HepG2 (cell line): ENCODE data around the gene CLIC1. TPM values are rescaled to one million over a fixed set of nuclear protein-coding genes. Genes with fewer than 3 reads are reported as not detected.
A peak's percentile ranks its signal among the peaks of the same experiment; 100 is the strongest.

Source experiments
- CAMTA2 ChIP-seq: sonication (generic); formaldehyde crosslinking; IDR thresholded peaks from 2 replicates; pipeline ENCODE4 v1.4.0; 2020; ENCODE audit warnings: mild to moderate bottlenecking, missing genetic modification reagents, borderline replicate concordance
- GMEB1 ChIP-seq: sonication (generic); formaldehyde crosslinking; IDR thresholded peaks from 2 replicates; pipeline ENCODE4 v1.5.1; 2020; ENCODE audit warnings: missing genetic modification reagents, mild to moderate bottlenecking, borderline replicate concordance
- HMGXB3 ChIP-seq: sonication (generic); formaldehyde crosslinking; IDR thresholded peaks from 2 replicates; pipeline ENCODE4 v1.4.0; 2020; ENCODE audit warnings: missing genetic modification reagents, borderline replicate concordance
- KLF13 ChIP-seq: sonication (generic); formaldehyde crosslinking; IDR thresholded peaks from 2 replicates; pipeline ENCODE4 v1.4.0; 2020; ENCODE audit warnings: mild to moderate bottlenecking, missing genetic modification reagents
- KMT2B ChIP-seq: IDR thresholded peaks from 2 replicates; pipeline ENCODE4 v1.6.1; 2016; ENCODE audit warnings: missing genetic modification reagents, missing compliant biosample characterization
- PHF5A ChIP-seq: IDR thresholded peaks from one replicate; pipeline ENCODE4 v1.6.1; 2018; ENCODE audit warnings: low read depth, missing genetic modification reagents; ENCODE audit not compliant: unreplicated experiment
- SMC3 ChIP-seq: IDR thresholded peaks from 2 replicates; pipeline ENCODE4 v1.6.1; 2011; ENCODE audit warnings: low read length, improper control_type of control experiment
- SNAPC4 ChIP-seq: sonication (generic); formaldehyde crosslinking; IDR thresholded peaks from 2 replicates; pipeline ENCODE4 v1.4.0; 2020; ENCODE audit warnings: mild to moderate bottlenecking, missing genetic modification reagents
- STAT6 ChIP-seq: sonication (generic); formaldehyde crosslinking; IDR thresholded peaks from 2 replicates; pipeline ENCODE4 v1.4.0; 2020; ENCODE audit warnings: missing genetic modification reagents, mild to moderate bottlenecking, borderline replicate concordance
- THRA ChIP-seq: sonication (generic); formaldehyde crosslinking; IDR thresholded peaks from 2 replicates; pipeline ENCODE4 v1.4.0; 2020; ENCODE audit warnings: missing genetic modification reagents, borderline replicate concordance
- ZNF20 ChIP-seq: sonication (generic); formaldehyde crosslinking; IDR thresholded peaks from 2 replicates; pipeline ENCODE4 v1.4.0; 2020; ENCODE audit warnings: mild to moderate bottlenecking, moderate library complexity, missing genetic modification reagents
- polyA plus RNA-seq, 8 experiments: library from polyadenylated mRNA; depleted of rRNA in 3 of 8; stranded (reverse) in 7 of 8; unstranded in 1 of 8; fragments of >200 nt; fragmentation: Illumina TruSeq in 4 of 8; extraction: Trizol in 4 of 8; gene quantifications; 2 replicates each; pipeline versions ENCODE4 v1.2.1 to v1.2.3, GENCODE V29; 2011 to 2016; ENCODE audit warnings: low read depth in 4 of 8, missing spikeins in 1 of 8, mixed read lengths in 1 of 8; ENCODE audit not compliant: insufficient read depth in 1 of 8
- total RNA-seq, 5 experiments: library from RNA; depleted of rRNA; stranded (reverse); fragments of >200 nt; fragmentation: Illumina TruSeq; extraction: Trizol; gene quantifications; 2 replicates each; pipeline ENCODE4 v1.2.3, GENCODE V29; 2016; ENCODE audit warnings: low read depth in 1 of 5

Gene CLIC1
- total and polyA plus RNA-seq, 2 of the 13 experiments (the other 11 are each of a cell fraction or from before 2014, with no cell fraction given), result 602 to 891 TPM

- no peak for TF ChIP-seq STAT6
- TF ChIP-seq ZNF20 (CRISPR knock-in tag), result no peak
- TF ChIP-seq THRA, result 0 out of 2 replicates have a peak, but pooled peaks have one; percentile 22
- TF ChIP-seq HMGXB3 (CRISPR knock-in tag), result no peak
- no peak for TF ChIP-seq PHF5A
- no peak for TF ChIP-seq SNAPC4 (CRISPR knock-in tag)
- TF ChIP-seq SMC3, result no peak
- no peak; the same call in none of the 2 replicates for TF ChIP-seq KLF13 (CRISPR knock-in tag)
- 0 out of 2 replicates have a peak, but pooled peaks have one; percentile 36 for TF ChIP-seq KMT2B (CRISPR knock-in tag)
- TF ChIP-seq CAMTA2 (CRISPR knock-in tag), result peak; percentile 81; the same call in 1 of the 2 replicates
- peak; percentile 63; the same call in 1 of the 2 replicates for TF ChIP-seq GMEB1
Measured at GRCh38 chr6:31765910-31766794, 29.8 kb upstream of the CLIC1 start (continued).
